ENCODE data around the gene CNBP. TPM values are rescaled to one million over a fixed set of nuclear protein-coding genes. Genes with fewer than 3 reads are reported as not detected.

CNBP gene
- total and polyA plus RNA-seq, 2 donors (not counting 3 experiments of a cell fraction or from before 2014, with no cell fraction given), result 196 to 205 TPM

GRCh38 chr3:129213238-129213637 is 29.5 kb upstream of the CNBP start:
- peaks cover 8% of the 10 kb centered on the region for H3K4me1 ChIP-seq (ENCODE audit: control insufficient read depth, extremely low read depth, insufficient read depth, low read length)
- H3K36me3 ChIP-seq (ENCODE audit: control insufficient read depth in 2 of 2, extremely low read depth in 1 of 2, insufficient read depth in 2 of 2, low read length in 2 of 2), result no peaks in the 10 kb centered on the region
- H4K20me1 ChIP-seq (replicated peaks; ENCODE audit: control insufficient read depth, extremely low read depth, insufficient read depth, low read length), result no peaks in the 10 kb centered on the region
- H3K4me3 ChIP-seq (replicated peaks in 1 of 3; ENCODE audit: insufficient read depth in 1 of 3, low read depth in 1 of 3, low read length in 3 of 3), result no peak overlapping the region
- H3K27me3 ChIP-seq (ENCODE audit: control insufficient read depth in 2 of 2, insufficient read depth in 2 of 2, low read length in 2 of 2), result no peaks in the 10 kb centered on the region
- DNase-seq (ENCODE audit: low read depth, low spot score), result no peak
- TF ChIP-seq FOS (IDR thresholded peaks at IDR 0.05; ENCODE audit: borderline replicate concordance, insufficient read depth, low read length) (no peak), GATA2 (IDR thresholded peaks at IDR 0.05; ENCODE audit: insufficient read depth, insufficient read length, low read depth, low read length) (no peak), MYC (IDR thresholded peaks at IDR 0.05; ENCODE audit: low read depth, low read length) (no peak), POLR2A (IDR thresholded peaks at IDR 0.05; ENCODE audit: low read depth, low read length) (no peak), EZH2 (IDR thresholded peaks at IDR 0.05; ENCODE audit: borderline replicate concordance, low read depth, low read length, severe bottlenecking) (no peak), JUN (IDR thresholded peaks at IDR 0.05; ENCODE audit: borderline replicate concordance, insufficient read depth, insufficient read length, low read depth) (no peak)
- TF ChIP-seq, protein P1, sequence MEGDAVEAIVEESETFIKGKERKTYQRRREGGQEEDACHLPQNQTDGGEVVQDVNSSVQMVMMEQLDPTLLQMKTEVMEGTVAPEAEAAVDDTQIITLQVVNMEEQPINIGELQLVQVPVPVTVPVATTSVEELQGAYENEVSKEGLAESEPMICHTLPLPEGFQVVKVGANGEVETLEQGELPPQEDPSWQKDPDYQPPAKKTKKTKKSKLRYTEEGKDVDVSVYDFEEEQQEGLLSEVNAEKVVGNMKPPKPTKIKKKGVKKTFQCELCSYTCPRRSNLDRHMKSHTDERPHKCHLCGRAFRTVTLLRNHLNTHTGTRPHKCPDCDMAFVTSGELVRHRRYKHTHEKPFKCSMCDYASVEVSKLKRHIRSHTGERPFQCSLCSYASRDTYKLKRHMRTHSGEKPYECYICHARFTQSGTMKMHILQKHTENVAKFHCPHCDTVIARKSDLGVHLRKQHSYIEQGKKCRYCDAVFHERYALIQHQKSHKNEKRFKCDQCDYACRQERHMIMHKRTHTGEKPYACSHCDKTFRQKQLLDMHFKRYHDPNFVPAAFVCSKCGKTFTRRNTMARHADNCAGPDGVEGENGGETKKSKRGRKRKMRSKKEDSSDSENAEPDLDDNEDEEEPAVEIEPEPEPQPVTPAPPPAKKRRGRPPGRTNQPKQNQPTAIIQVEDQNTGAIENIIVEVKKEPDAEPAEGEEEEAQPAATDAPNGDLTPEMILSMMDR (IDR thresholded peaks at IDR 0.05; ENCODE audit: extremely low read depth in 1 of 2, insufficient read depth in 1 of 2, low read depth in 1 of 2, low read length in 2 of 2), result no peak
- TF ChIP-seq, protein P2, sequence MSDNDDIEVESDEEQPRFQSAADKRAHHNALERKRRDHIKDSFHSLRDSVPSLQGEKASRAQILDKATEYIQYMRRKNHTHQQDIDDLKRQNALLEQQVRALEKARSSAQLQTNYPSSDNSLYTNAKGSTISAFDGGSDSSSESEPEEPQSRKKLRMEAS (IDR thresholded peaks at IDR 0.05; ENCODE audit: insufficient read depth, insufficient read length), result no peak
- H3K9me3 ChIP-seq (replicated peaks; ENCODE audit: control insufficient read depth, insufficient read depth, low read length), result no peaks in the 10 kb centered on the region
- BruUV-seq (replicated peaks), result no TSS peak
- H2AFZ ChIP-seq (ENCODE audit: low read depth, low read length), result no peak overlapping the region
- dilution Hi-C loops (cut with MboI; ENCODE audit: extremely low pct_ligation_motif_present, low sequenced_read_pairs), result no loop called here
- no peak overlapping the region for H3K4me2 ChIP-seq (ENCODE audit: insufficient read depth, low read length)
- no peaks in the 10 kb centered on the region for H3K79me2 ChIP-seq (ENCODE audit: control insufficient read depth, insufficient read depth, low read length)
- ChIA-PET POLR2A (no interaction called here), CTCF (interaction anchor here (1.2 to 1.8 kb wide), 2 partner anchors 12 to 243 kb away, joined by 3 to 4 read pairs; no protein-coding TSS in a partner anchor)
- H3K9ac ChIP-seq (replicated peaks; ENCODE audit: extremely low read depth, insufficient read depth, low read length), result no peak overlapping the region
- no peaks in the 10 kb centered on the region for H3K9me1 ChIP-seq (replicated peaks; ENCODE audit: control insufficient read depth, extremely low read depth, insufficient read depth, low read length)
- intact Hi-C loops (cut with micrococcal nuclease), result loop anchor here (5.0 kb wide), 1 partner anchor 34 kb away; the partner anchor contains the start of gene COPG1
- H3K27ac ChIP-seq (ENCODE audit: insufficient read depth, low read depth, low read length), result no peak overlapping the region
- FAIRE-seq, result no peak

Measured in endothelial cell of umbilical vein (primary cell).